NCI-H1694 treated with DMSO at 0.1 percent for 48 hours (cell line): ENCODE data around the gene THSD4.
A peak's percentile ranks its signal among the peaks of the same experiment; 100 is the strongest.

Experiments
- DNase-seq: peaks from one replicate; lab custom pipeline; 2025; lab: John Stamatoyannopoulos, UW

THSD4 gene

GRCh38 chr15:71688509-71689094, 573.3 kb downstream of the THSD4 start:
- peak; percentile 10 for DNase-seq

- no peak for DNase-seq
Measured at GRCh38 chr15:71691081-71691457, 575.8 kb downstream of the THSD4 start.

- no peak for DNase-seq
Measured at GRCh38 chr15:71691458-71692417, 576.5 kb downstream of the THSD4 start.

GRCh38 chr15:71697236-71697635, 582.0 kb downstream of the THSD4 start:
- DNase-seq = no peak

- no peak for DNase-seq
Measured at GRCh38 chr15:71698030-71698429, 582.8 kb downstream of the THSD4 start.

- DNase-seq = no peak
Measured at GRCh38 chr15:71698742-71699141, 583.5 kb downstream of the THSD4 start.

GRCh38 chr15:71699977-71700376, 584.7 kb downstream of the THSD4 start:
- no peak for DNase-seq

- no peak for DNase-seq
Measured at GRCh38 chr15:71701808-71702207, 586.5 kb downstream of the THSD4 start.

- no peak for DNase-seq
Measured at GRCh38 chr15:71702496-71702895, 587.2 kb downstream of the THSD4 start.

- DNase-seq = no peak
Measured at GRCh38 chr15:71705151-71705550, 589.9 kb downstream of the THSD4 start.

GRCh38 chr15:71706461-71707229, 591.4 kb downstream of the THSD4 start:
- DNase-seq = no peak

GRCh38 chr15:71707230-71708050, 592.2 kb downstream of the THSD4 start:
- no peak for DNase-seq

GRCh38 chr15:71708051-71708429, 592.8 kb downstream of the THSD4 start:
- DNase-seq = no peak

- no peak for DNase-seq
Measured at GRCh38 chr15:71708741-71709140, 593.5 kb downstream of the THSD4 start.

- no peak for DNase-seq
Measured at GRCh38 chr15:71709808-71710418, 594.6 kb downstream of the THSD4 start.

- no peak for DNase-seq
Measured at GRCh38 chr15:71712182-71712581, 596.9 kb downstream of the THSD4 start.

- DNase-seq = no peak
Measured at GRCh38 chr15:71713191-71713809, 598.0 kb downstream of the THSD4 start.

- DNase-seq = no peak
Measured at GRCh38 chr15:71715914-71716313, 600.6 kb downstream of the THSD4 start.

- no peak for DNase-seq
Measured at GRCh38 chr15:71716990-71717389, 601.7 kb downstream of the THSD4 start.

- no peak for DNase-seq
Measured at GRCh38 chr15:71718116-71718910, 603.0 kb downstream of the THSD4 start.
